HG03064 (cell line): ENCODE measurements around the gene SIPA1.
A peak's percentile ranks its signal among the peaks of the same experiment; 100 is the strongest.

Source experiments
- ATAC-seq: cut with Tn5 transposase; IDR thresholded peaks from one replicate; pipeline ENCODE4 v1.9.1; 2021; ENCODE audit warnings: low read depth; ENCODE audit not compliant: unreplicated experiment

The SIPA1 gene, protein sequence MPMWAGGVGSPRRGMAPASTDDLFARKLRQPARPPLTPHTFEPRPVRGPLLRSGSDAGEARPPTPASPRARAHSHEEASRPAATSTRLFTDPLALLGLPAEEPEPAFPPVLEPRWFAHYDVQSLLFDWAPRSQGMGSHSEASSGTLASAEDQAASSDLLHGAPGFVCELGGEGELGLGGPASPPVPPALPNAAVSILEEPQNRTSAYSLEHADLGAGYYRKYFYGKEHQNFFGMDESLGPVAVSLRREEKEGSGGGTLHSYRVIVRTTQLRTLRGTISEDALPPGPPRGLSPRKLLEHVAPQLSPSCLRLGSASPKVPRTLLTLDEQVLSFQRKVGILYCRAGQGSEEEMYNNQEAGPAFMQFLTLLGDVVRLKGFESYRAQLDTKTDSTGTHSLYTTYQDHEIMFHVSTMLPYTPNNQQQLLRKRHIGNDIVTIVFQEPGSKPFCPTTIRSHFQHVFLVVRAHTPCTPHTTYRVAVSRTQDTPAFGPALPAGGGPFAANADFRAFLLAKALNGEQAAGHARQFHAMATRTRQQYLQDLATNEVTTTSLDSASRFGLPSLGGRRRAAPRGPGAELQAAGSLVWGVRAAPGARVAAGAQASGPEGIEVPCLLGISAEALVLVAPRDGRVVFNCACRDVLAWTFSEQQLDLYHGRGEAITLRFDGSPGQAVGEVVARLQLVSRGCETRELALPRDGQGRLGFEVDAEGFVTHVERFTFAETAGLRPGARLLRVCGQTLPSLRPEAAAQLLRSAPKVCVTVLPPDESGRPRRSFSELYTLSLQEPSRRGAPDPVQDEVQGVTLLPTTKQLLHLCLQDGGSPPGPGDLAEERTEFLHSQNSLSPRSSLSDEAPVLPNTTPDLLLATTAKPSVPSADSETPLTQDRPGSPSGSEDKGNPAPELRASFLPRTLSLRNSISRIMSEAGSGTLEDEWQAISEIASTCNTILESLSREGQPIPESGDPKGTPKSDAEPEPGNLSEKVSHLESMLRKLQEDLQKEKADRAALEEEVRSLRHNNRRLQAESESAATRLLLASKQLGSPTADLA

GRCh38 chr11:65637794-65638419 is at the start of gene SIPA1:
Gene SIPA1 (plus strand): TSS chr11:65638101. CDS start chr11:65640922, 2,821 bp downstream.
- ATAC-seq: peak; percentile 31

DNA sequence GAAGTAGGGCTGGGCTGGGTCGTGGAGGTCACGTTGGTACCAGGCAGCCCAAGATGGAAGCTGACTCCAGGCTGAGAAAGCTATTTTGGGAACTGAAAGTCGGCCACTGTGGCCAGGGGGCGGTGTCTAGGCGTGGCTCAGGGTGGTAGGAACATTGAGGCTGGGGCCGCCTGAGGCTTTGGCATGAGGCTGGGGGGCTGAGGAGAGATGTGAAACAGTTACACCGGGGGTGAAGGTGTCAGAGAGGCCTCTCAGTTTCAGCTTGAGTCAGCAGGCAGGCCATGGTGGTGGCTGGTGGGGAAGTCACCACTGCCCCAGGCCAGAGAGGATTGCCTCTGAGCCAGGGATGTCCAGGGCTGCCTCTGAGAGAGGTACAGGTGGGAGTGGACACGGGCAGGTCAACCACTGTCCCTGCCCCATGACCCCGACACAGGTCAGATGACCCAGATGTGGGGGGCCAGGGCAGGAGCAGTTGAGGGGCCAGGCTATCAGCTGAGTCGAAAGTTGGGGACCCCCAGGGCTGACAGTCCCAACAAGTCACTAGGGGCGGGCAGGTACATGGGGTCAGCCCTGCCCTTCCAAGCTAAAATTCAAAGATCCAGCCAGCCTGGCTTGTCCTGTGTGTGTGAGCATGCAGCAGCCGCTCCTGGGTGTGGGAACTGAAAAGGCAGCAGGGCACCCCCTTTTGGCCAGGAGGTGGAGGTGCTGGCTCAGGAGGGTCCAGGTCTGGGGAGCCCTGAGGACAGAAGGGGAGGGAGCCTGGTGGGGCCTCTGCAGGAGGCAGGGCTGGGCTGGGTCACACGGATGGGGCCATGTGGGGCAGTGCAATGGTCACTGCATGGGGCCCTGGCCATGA is 49.5 kb upstream of the SIPA1 start:
- peak; percentile 75 for ATAC-seq

DNA sequence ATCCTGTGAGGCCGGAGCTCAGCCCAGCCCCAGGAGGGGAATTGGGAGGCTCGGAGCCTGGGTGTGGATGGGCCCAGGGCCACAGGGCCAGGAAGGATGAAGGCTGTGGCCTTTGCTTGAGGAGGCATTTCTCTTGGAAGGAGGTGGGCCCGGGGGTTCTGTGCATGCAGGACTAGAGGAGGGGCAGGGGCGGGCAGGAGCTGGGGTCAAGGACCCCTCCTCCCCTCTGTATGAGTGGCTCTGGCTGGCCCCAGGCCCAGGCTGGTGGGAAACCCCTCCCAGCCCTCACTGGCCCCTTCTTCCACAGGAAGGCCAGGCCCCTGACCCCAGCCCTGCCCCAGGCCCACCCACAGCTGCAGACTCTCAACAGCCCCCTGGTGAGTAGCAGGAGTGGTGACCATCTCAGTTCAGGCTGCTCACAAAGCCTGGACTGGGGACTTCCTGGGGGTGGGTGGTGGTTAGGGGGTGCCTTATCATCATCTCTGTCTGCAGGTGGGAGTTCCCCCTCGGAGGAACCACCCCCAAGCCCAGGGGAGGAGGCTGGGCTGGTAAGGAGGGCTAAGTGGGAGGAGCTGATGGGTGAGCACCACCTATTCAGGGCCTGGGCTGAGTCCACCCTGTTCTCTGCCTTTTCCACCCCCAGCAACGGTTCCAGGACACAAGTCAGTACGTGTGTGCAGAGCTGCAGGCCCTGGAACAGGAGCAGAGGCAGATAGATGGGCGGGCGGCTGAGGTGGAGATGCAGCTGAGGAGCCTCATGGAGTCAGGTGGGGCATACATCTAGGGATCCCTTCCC is 48.3 kb upstream of the SIPA1 start:
- ATAC-seq: no peak

DNA sequence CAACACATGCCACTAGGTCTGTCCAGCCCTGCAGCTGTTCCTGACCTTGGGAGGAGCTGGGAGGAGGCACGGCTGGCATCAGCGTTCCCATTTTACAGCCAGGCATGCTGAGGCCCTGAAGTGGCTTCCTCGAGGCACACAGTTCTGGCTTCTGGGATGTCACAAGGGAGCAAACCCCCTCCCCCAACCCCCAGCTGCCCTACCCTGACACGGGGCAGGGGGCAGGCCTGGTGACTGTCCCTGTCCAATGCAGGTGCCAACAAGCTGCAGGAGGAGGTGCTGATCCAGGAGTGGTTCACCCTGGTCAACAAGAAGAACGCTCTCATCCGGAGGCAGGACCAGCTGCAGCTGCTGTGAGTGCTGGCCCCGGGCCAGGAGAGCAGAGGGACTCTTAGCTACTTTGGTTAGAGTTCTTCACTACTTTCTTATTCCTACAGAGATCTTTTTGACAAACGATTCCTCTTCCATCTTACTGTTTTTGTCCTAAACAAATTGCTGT is 47.6 kb upstream of the SIPA1 start:
- ATAC-seq: no peak

GRCh38 chr11:65591939-65592857 is 45.7 kb upstream of the SIPA1 start:
- ATAC-seq: no peak

DNA sequence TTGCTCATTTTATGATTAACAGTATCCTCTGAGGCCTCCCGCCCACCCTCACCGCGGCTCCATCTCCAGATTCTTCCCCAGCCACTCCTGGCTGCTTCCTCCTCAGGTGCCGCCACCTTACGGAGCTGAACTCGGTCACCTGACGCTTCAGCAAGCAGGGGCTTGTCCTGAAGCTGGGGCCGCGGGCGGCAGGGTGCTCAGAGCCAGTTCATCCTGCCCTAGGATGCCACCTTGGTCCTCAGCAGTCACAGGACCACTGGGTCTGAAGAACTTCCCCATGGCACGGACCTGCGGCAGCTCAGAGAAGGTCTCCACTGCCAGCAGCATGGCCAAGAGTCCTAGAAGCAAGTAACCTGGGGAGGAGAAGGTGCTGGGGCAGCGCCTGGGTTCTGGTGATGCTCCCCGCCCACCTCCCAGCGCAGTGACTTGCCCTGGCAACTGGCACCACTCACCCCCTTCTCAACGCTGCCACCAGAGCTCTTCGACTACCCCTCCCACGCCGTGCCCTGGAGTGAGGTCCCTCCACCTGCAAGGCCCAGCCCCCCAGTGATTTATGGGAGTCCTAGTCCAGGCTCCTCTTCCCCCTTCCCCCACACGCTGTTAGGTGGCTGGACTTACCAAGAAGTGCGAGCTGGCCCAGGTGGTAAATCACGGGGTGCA is 44.9 kb upstream of the SIPA1 start:
- no peak for ATAC-seq

DNA sequence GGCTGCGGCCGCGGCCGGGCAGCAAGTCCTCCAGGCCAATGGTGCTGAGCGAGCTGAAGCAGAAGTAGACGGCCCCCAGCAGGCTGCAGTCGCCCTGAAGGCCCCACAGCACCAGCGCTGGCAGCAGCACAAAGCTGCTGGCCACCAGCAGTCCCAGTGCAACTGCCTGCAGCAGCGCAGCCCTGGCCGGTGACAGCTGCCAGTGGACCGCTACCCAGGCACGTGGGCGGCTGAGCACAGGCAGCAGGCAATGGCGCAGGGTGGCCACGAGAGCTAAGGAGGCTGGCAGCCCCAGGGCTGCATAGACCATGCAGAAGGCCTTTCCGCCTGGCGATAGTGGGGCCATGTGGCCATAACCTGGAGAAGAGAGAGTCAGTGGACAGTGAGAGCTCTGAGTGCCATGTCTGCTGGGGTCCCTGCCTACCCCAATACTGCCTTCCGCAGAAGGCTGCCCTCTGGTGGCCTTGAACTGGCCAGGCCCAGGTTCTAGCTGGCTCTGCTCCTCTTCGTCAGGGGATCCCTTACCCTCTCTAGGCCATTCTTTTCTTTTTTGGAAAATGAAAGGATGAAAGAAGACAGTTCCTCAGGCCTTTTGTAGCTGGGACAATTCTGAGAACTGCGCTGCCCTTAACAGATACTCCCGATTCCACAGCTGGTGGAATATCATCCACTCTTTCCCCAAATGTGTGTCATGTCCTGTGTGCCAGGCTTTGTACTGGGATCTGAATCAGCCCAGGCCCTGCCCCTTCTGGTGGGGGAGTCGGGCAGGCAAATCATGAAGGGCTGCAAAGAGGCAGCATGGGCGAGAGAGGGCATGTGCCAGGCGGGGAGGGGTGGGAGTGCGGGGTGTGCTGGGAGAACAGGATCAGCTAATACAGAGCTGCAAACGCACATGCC is 44.1 kb upstream of the SIPA1 start:
- ATAC-seq: no peak

- ATAC-seq: no peak
These were observed 42.8 kb upstream of the SIPA1 start for GRCh38 chr11:65595131-65595530.

GRCh38 chr11:65595543-65596281 is 42.2 kb upstream of the SIPA1 start, which contains the start of gene KCNK7:
Gene KCNK7 (minus strand): TSS chr11:65595800. CDS start chr11:65595772, 28 bp downstream.
- ATAC-seq: no peak

DNA sequence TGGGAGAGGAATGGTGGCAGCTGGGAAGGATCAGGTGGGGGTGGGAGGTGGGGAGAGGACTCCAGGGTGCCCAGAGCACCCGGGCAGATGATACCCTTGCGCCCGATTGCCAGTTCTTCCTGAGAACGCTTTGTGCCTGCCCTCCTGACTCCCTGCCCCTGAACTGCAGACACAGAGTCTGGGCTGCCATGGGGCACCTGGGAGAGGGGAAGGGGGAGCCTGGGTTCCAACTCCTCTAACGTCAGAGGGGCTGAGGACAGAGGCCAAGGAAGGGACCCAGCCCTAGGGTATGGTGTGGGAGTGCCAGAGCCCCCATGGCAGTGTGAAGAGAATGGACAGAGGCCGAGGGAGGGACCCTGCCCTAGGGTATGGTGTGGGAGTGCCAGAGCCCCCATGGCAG is 41.4 kb upstream of the SIPA1 start:
- no peak for ATAC-seq

DNA sequence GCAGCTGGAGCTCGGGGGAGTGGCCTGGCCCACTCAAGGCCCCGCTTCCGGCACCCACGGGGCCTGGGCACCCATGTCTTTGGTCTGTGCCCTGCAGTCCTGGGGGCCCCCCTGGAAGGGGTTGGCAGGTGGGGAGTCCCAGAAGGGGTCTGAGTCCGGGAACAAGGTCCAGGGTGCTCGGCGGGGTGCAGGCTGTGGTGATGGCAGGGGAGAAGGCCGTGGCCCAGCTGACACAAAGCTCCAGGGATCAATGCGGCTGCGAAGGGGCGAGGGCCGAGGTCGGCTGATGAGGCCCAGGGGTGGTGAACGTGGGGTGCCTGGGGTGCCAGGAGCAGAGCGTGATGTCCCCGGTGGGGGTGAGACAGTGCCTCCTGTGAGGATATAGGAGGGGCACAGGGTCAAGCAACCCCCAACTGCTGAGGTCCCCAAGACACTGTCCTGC is 39.6 kb upstream of the SIPA1 start:
- ATAC-seq: no peak

- no peak for ATAC-seq
These were observed 38.5 kb upstream of the SIPA1 start for GRCh38 chr11:65599216-65599954.

- ATAC-seq: no peak
These were observed 38.0 kb upstream of the SIPA1 start for GRCh38 chr11:65599955-65600246.

- no peak for ATAC-seq
These were observed 33.6 kb upstream of the SIPA1 start for GRCh38 chr11:65604258-65604657.
